ENCODE data around the gene LCOR.

LCOR gene

GRCh38 chr10:96996275-96996965 lies 164.3 kb downstream of the LCOR start:
- Histone ChIP-seq H3K9me3 (ENCODE audit: low read length) (no peaks in the 10 kb centered on the region), H2AFZ (ENCODE audit: low read depth, low read length) (no peak overlapping the region), H3K4me3 (ENCODE audit: low read length) (no peak overlapping the region), H3K4me1 (ENCODE audit: insufficient read depth, low read length) (no peaks in the 10 kb centered on the region), H3K27me3 (ENCODE audit: insufficient read depth, low read length) (no peaks in the 10 kb centered on the region), H3K36me3 (ENCODE audit: insufficient read depth, low read length) (peaks cover 11% of the 10 kb centered on the region)

- Histone ChIP-seq H3K4me3 (ENCODE audit: low read length) (no peak overlapping the region), H3K4me1 (ENCODE audit: insufficient read depth, low read length) (no peaks in the 10 kb centered on the region), H2AFZ (ENCODE audit: low read depth, low read length) (no peak overlapping the region), H3K9me3 (ENCODE audit: low read length) (no peaks in the 10 kb centered on the region), H3K36me3 (ENCODE audit: insufficient read depth, low read length) (peaks cover 19% of the 10 kb centered on the region), H3K27me3 (ENCODE audit: insufficient read depth, low read length) (no peaks in the 10 kb centered on the region)
Observed at GRCh38 chr10:96998329-96998888, 166.3 kb downstream of the LCOR start.

DNA sequence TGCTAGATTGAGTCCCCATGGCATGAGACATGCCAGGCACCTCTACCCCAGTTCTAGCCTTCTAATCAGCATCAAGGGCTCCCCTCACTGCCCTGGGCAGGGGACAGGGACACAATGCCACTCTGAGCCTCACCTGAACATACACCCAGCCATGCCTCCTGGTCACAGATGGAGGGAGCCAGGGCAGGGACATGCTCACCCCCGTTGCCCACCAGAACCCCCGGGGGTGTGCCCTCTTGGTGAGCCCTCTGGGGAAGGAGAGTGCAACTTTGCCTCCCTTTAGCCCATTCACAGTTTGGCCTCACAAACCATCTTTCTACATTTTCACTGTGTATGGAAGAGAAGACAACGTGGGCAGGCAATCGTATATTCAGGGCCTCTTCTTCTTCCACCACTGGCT lies 167.2 kb downstream of the LCOR start:
- Histone ChIP-seq H3K9me3 (ENCODE audit: low read length) (no peaks in the 10 kb centered on the region), H3K4me3 (ENCODE audit: low read length) (no peak overlapping the region), H3K36me3 (ENCODE audit: insufficient read depth, low read length) (peaks cover 22% of the 10 kb centered on the region), H2AFZ (ENCODE audit: low read depth, low read length) (no peak overlapping the region), H3K4me1 (ENCODE audit: insufficient read depth, low read length) (no peaks in the 10 kb centered on the region), H3K27me3 (ENCODE audit: insufficient read depth, low read length) (no peaks in the 10 kb centered on the region)

DNA sequence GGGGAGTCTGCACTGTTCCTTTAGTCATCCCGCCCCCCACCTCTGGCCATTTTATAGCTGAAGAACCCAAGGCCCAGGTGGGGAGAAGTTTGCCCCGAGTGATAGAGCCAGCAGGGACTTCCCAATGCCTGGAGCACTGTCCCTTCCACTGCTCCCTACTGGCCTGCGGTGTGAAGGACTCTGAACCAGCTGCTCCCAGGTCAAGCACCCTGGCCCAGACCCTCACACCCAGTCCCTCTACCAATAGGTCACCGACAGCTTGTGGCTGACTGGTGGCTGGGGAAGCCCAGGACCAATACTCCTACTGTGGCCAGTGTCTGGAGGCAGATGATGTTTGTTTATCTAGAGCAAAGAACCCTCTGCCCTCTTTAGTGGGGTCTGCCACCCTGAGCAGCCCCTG lies 167.9 kb downstream of the LCOR start:
- Histone ChIP-seq H3K27me3 (ENCODE audit: insufficient read depth, low read length) (no peaks in the 10 kb centered on the region), H3K4me1 (ENCODE audit: insufficient read depth, low read length) (no peaks in the 10 kb centered on the region), H3K4me3 (ENCODE audit: low read length) (no peak overlapping the region), H3K36me3 (ENCODE audit: insufficient read depth, low read length) (peaks cover 26% of the 10 kb centered on the region), H2AFZ (ENCODE audit: low read depth, low read length) (no peak overlapping the region), H3K9me3 (ENCODE audit: low read length) (no peaks in the 10 kb centered on the region)

DNA sequence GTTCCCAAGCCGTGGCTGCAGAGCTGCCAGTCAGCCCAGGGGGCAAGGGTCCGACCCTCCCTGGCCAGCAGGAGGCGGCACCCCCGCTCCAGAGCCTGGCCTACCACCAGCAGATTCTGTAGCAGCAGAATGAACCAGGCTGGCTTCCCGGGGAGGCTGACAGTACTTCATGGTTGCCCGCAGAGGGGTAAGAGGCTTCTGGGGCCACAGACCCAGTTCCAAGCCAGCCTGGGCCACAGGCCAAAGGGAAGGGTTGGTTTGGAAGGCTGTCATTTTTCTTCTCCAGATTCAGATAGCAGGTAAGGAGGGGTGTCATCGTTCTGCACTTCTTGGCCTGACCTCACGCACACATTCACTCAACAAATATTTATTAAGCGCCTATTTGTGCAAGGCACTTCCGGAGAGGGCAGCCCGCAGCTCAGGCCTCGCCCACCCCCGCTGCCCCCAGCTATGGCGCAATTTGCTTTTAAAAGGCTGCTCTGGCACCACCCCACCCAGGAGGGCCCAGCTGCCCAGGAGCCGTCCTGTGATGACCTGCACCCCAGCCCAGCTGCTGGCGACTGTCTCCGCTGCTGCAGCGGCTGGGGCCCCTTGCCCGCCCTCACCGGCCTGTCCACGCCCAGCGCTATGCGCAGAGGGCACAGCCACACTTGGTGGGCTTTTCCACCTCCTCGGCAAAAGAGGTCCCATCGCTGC lies 168.5 kb downstream of the LCOR start:
- no peaks in the 10 kb centered on the region for H3K9me3 ChIP-seq (ENCODE audit: low read length)
- no peak overlapping the region for H3K4me3 ChIP-seq (ENCODE audit: low read length)
- peaks cover 29% of the 10 kb centered on the region for H3K36me3 ChIP-seq (ENCODE audit: insufficient read depth, low read length)
- no peak overlapping the region for H2AFZ ChIP-seq (ENCODE audit: low read depth, low read length)
- no peaks in the 10 kb centered on the region for H3K27me3 ChIP-seq (ENCODE audit: insufficient read depth, low read length)
- no peaks in the 10 kb centered on the region for H3K4me1 ChIP-seq (ENCODE audit: insufficient read depth, low read length)

- Histone ChIP-seq H3K27me3 (ENCODE audit: insufficient read depth, low read length) (no peaks in the 10 kb centered on the region), H3K9me3 (ENCODE audit: low read length) (peaks cover 1% of the 10 kb centered on the region), H3K4me3 (ENCODE audit: low read length) (no peak overlapping the region), H3K4me1 (ENCODE audit: insufficient read depth, low read length) (no peaks in the 10 kb centered on the region), H3K36me3 (ENCODE audit: insufficient read depth, low read length) (peaks cover 29% of the 10 kb centered on the region), H2AFZ (ENCODE audit: low read depth, low read length) (no peak overlapping the region)
Observed at GRCh38 chr10:97001183-97001991, 169.3 kb downstream of the LCOR start.

DNA sequence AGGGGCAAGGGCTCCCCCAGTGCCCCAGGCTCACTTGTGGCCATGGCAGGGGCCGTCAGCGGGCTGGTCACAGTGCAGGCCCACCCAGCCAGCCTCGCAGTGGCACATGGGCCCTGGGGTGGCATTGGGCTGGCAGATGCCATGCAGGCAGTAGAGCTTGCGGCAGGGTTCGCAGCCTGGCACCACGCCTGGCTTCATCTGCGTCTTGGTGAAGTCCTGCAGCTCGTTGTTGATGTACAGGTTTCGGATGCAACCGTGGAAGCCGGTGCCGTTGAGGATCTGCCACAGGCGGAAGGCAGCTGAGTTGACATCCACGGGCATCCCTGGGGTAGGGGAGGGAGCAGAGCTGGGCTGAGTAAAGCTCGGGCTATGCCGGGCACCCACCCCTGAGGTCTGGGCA lies 170.6 kb downstream of the LCOR start:
- Histone ChIP-seq H3K9me3 (ENCODE audit: low read length) (peaks cover 3% of the 10 kb centered on the region), H3K4me3 (ENCODE audit: low read length) (no peak overlapping the region), H3K36me3 (ENCODE audit: insufficient read depth, low read length) (peaks cover 29% of the 10 kb centered on the region), H2AFZ (ENCODE audit: low read depth, low read length) (no peak overlapping the region), H3K27me3 (ENCODE audit: insufficient read depth, low read length) (no peaks in the 10 kb centered on the region), H3K4me1 (ENCODE audit: insufficient read depth, low read length) (no peaks in the 10 kb centered on the region)

DNA sequence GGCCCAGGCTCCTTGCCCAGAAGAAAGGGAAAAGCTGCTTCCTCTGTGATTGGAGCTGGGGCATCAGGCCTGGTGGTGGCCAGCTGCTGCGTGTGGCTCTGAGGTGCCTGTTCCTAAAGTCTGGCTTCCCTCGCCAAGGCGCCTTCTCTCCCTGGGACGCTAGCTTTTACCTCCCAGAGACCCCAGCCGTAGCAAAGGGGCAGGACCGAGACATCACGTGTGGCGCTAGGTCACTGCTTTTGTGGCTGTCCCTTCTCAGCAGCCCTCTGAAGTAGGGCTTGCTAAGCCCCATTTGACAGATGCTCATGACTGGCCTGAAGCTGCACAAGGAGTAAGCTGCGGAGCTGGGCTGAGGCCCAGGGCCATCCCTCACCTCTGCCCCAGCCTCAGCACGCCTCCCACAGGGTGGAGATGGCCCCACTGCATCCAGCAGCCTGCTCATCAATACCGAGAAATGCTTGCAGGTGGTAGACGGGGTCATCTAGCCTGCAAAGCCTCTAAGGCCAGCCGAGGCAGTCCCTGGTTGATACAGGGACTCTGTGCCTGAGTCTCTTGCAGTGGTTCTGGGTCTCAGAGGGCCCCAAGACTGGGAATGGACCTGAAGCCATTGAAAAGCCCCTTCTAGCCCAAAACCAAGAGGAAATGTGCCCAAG lies 171.2 kb downstream of the LCOR start:
- Histone ChIP-seq H3K4me1 (ENCODE audit: insufficient read depth, low read length) (no peaks in the 10 kb centered on the region), H3K27me3 (ENCODE audit: insufficient read depth, low read length) (no peaks in the 10 kb centered on the region), H3K36me3 (ENCODE audit: insufficient read depth, low read length) (peaks cover 29% of the 10 kb centered on the region), H2AFZ (ENCODE audit: low read depth, low read length) (no peak overlapping the region), H3K4me3 (ENCODE audit: low read length) (no peak overlapping the region), H3K9me3 (ENCODE audit: low read length) (peaks cover 3% of the 10 kb centered on the region)

- no peaks in the 10 kb centered on the region for H3K4me1 ChIP-seq (ENCODE audit: insufficient read depth, low read length)
- H3K4me3 ChIP-seq (ENCODE audit: low read length): no peak overlapping the region
- H3K36me3 ChIP-seq (ENCODE audit: insufficient read depth, low read length): peaks cover 29% of the 10 kb centered on the region
- H2AFZ ChIP-seq (ENCODE audit: low read depth, low read length): no peak overlapping the region
- no peaks in the 10 kb centered on the region for H3K27me3 ChIP-seq (ENCODE audit: insufficient read depth, low read length)
- peaks cover 3% of the 10 kb centered on the region for H3K9me3 ChIP-seq (ENCODE audit: low read length)
Observed at GRCh38 chr10:97003804-97004201, 171.7 kb downstream of the LCOR start.

GRCh38 chr10:97004591-97004990 lies 172.5 kb downstream of the LCOR start:
- Histone ChIP-seq H3K4me1 (ENCODE audit: insufficient read depth, low read length) (no peaks in the 10 kb centered on the region), H3K4me3 (ENCODE audit: low read length) (no peak overlapping the region), H3K36me3 (ENCODE audit: insufficient read depth, low read length) (peaks cover 27% of the 10 kb centered on the region), H2AFZ (ENCODE audit: low read depth, low read length) (no peak overlapping the region), H3K9me3 (ENCODE audit: low read length) (peaks cover 3% of the 10 kb centered on the region), H3K27me3 (ENCODE audit: insufficient read depth, low read length) (no peaks in the 10 kb centered on the region)

GRCh38 chr10:97005349-97005748 lies 173.3 kb downstream of the LCOR start:
- peaks cover 7% of the 10 kb centered on the region for H3K9me3 ChIP-seq (ENCODE audit: low read length)
- H2AFZ ChIP-seq (ENCODE audit: low read depth, low read length): no peak overlapping the region
- no peaks in the 10 kb centered on the region for H3K4me1 ChIP-seq (ENCODE audit: insufficient read depth, low read length)
- H3K27me3 ChIP-seq (ENCODE audit: insufficient read depth, low read length): no peaks in the 10 kb centered on the region
- no peak overlapping the region for H3K4me3 ChIP-seq (ENCODE audit: low read length)
- H3K36me3 ChIP-seq (ENCODE audit: insufficient read depth, low read length): peaks cover 25% of the 10 kb centered on the region

DNA sequence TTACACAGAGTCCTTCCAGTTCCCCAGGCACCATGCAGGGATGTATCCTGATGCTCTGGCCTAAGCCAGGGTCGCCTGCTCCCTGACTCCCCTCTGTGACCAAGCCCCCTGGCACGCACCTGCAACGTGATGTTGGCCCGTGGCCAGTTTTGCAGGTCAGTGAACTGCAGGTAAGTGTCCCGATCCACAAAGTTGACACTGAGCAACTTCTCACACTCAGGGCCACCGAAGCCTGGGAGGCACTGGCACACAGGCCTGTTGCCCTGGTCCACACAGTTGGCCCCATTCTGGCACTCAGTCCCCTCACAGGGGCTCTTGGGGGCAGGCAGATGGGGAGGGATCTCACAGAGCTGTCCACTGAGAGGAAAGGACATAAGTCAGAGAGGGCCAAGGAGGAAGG lies 174.3 kb downstream of the LCOR start:
- peaks cover 21% of the 10 kb centered on the region for H3K36me3 ChIP-seq (ENCODE audit: insufficient read depth, low read length)
- H3K27me3 ChIP-seq (ENCODE audit: insufficient read depth, low read length): no peaks in the 10 kb centered on the region
- H3K4me3 ChIP-seq (ENCODE audit: low read length): no peak overlapping the region
- no peak overlapping the region for H2AFZ ChIP-seq (ENCODE audit: low read depth, low read length)
- peaks cover 11% of the 10 kb centered on the region for H3K9me3 ChIP-seq (ENCODE audit: low read length)
- H3K4me1 ChIP-seq (ENCODE audit: insufficient read depth, low read length): no peaks in the 10 kb centered on the region
